H9 (cell line): ENCODE data around the gene WFDC12. TPM values are rescaled to one million over a fixed set of nuclear protein-coding genes. Genes with fewer than 3 reads are reported as not detected.

ENCODE experiments used
- DNase-seq: peaks from one replicate; pipeline ENCODE4 v3.0.0-alpha.2; 2017
- H2AFZ ChIP-seq: one replicate; pipeline ENCODE4 v1.6.1; 2013; ENCODE audit warnings: mild to moderate bottlenecking, low read length, control low read depth, moderate library complexity
- H2AK5ac ChIP-seq: 2 replicates; pipeline ENCODE4 v1.6.1; 2013; ENCODE audit warnings: low read length, control low read depth, mixed read lengths; ENCODE audit not compliant: insufficient read length
- H2BK120ac ChIP-seq: one replicate; pipeline ENCODE4 v1.6.1; 2013; ENCODE audit warnings: low read depth, mild to moderate bottlenecking, low read length, control low read depth, inconsistent platforms; ENCODE audit not compliant: poor library complexity, severe bottlenecking
- H2BK12ac ChIP-seq: 2 replicates; pipeline ENCODE4 v1.6.1; 2013; ENCODE audit warnings: low read length, control low read depth, mixed read lengths, low read depth; ENCODE audit not compliant: insufficient read length
- H2BK15ac ChIP-seq: 2 replicates; pipeline ENCODE4 v1.6.1; 2013; ENCODE audit warnings: low read depth, low read length, control low read depth
- H2BK20ac ChIP-seq: one replicate; pipeline ENCODE4 v1.6.1; 2013; ENCODE audit warnings: low read depth, mild to moderate bottlenecking, low read length, control low read depth, inconsistent platforms; ENCODE audit not compliant: poor library complexity, severe bottlenecking
- H2BK5ac ChIP-seq: 2 replicates; pipeline ENCODE4 v1.6.1; 2013; ENCODE audit warnings: low read length, control low read depth, mixed read lengths; ENCODE audit not compliant: insufficient read length
- H3K14ac ChIP-seq: 2 replicates; pipeline ENCODE4 v1.6.1; 2013; ENCODE audit warnings: low read length, control low read depth; ENCODE audit not compliant: insufficient read depth
- H3K18ac ChIP-seq: 2 replicates; pipeline ENCODE4 v1.6.1; 2013; ENCODE audit warnings: low read depth, mild to moderate bottlenecking, mixed read lengths, low read length, control low read depth; ENCODE audit not compliant: insufficient read length
- H3K23ac ChIP-seq: 2 replicates; pipeline ENCODE4 v1.6.1; 2013; ENCODE audit warnings: low read length, control low read depth, mixed read lengths, low read depth; ENCODE audit not compliant: insufficient read length
- H3K23me2 ChIP-seq: 2 replicates; pipeline ENCODE4 v1.6.1; 2013; ENCODE audit warnings: low read depth, mild to moderate bottlenecking, mixed read lengths, low read length, control low read depth; ENCODE audit not compliant: insufficient read length, poor library complexity, severe bottlenecking
- H3K27ac ChIP-seq: 2 replicates; pipeline ENCODE4 v1.5.1; 2013; ENCODE audit warnings: low read length, control low read depth, mixed read lengths, low read depth; ENCODE audit not compliant: insufficient read length
- H3K27me3 ChIP-seq: 2 replicates; pipeline ENCODE4 v1.6.1; 2013; ENCODE audit warnings: low read length, control low read depth, inconsistent platforms; ENCODE audit not compliant: insufficient read depth
- H3K4ac ChIP-seq: 2 replicates; pipeline ENCODE4 v1.6.1; 2013; ENCODE audit warnings: low read depth, mild to moderate bottlenecking, control low read depth, inconsistent platforms, low read length, moderate library complexity
- H3K4me1 ChIP-seq: 2 replicates; pipeline ENCODE4 v1.6.1; 2013; ENCODE audit warnings: low read length, control low read depth, inconsistent platforms; ENCODE audit not compliant: insufficient read depth
- H3K4me2 ChIP-seq: 2 replicates; pipeline ENCODE4 v1.6.1; 2013; ENCODE audit warnings: low read length, control low read depth, mixed read lengths; ENCODE audit not compliant: insufficient read length, insufficient read depth
- H3K56ac ChIP-seq: 2 replicates; pipeline ENCODE4 v1.6.1; 2013; ENCODE audit warnings: low read depth, mild to moderate bottlenecking, mixed read lengths, low read length, control low read depth; ENCODE audit not compliant: insufficient read length
- H3K79me1 ChIP-seq: 2 replicates; pipeline ENCODE4 v1.6.1; 2013; ENCODE audit warnings: low read depth, mild to moderate bottlenecking, moderate library complexity, low read length, control low read depth, inconsistent platforms; ENCODE audit not compliant: insufficient read depth, poor library complexity, severe bottlenecking
- H3K79me2 ChIP-seq: 2 replicates; pipeline ENCODE4 v1.6.1; 2013; ENCODE audit warnings: low read length, control low read depth, inconsistent platforms; ENCODE audit not compliant: insufficient read depth
- H3K9ac ChIP-seq: 2 replicates; pipeline ENCODE4 v1.6.1; 2013; ENCODE audit warnings: low read length, control low read depth, mixed read lengths; ENCODE audit not compliant: insufficient read length; ENCODE audit errors: extremely low read depth
- H3K9me3 ChIP-seq: one replicate; pipeline ENCODE4 v1.6.1; 2013; ENCODE audit warnings: low read depth, low read length, inconsistent platforms; ENCODE audit not compliant: control insufficient read depth
- H3T11ph ChIP-seq: one replicate; pipeline ENCODE4 v1.6.1; 2013; ENCODE audit warnings: mild to moderate bottlenecking, low read length, control low read depth, inconsistent platforms
- H4K20me1 ChIP-seq: one replicate; pipeline ENCODE4 v1.6.1; 2013; ENCODE audit not compliant: control insufficient read depth, insufficient read length, insufficient read depth
- H4K5ac ChIP-seq: 2 replicates; pipeline ENCODE4 v1.6.1; 2013; ENCODE audit warnings: low read depth, mild to moderate bottlenecking, mixed read lengths, low read length, control low read depth; ENCODE audit not compliant: insufficient read length
- H4K8ac ChIP-seq: replicated peaks from 2 replicates; pipeline ENCODE4 v1.6.1; 2013; ENCODE audit warnings: low read length, control low read depth, mixed read lengths, low read depth; ENCODE audit not compliant: insufficient read length
- H4K91ac ChIP-seq: 2 replicates; pipeline ENCODE4 v1.6.1; 2013; ENCODE audit warnings: low read depth, mild to moderate bottlenecking, moderate library complexity, mixed read lengths, low read length, control low read depth; ENCODE audit not compliant: insufficient read length
- H3K27ac Mint-ChIP-seq, 3 experiments: 2 replicates in 2 of 3; 3 replicates in 1 of 3; pipeline ENCODE4 v1.8.0; 2020 to 2021; ENCODE audit warnings: mixed read lengths in 3 of 3, mild to moderate bottlenecking in 1 of 3, moderate library complexity in 1 of 3
- H3K27me3 Mint-ChIP-seq: 2 replicates; pipeline ENCODE4 v1.8.0; 2021; ENCODE audit warnings: low read depth, mild to moderate bottlenecking, moderate library complexity, mixed read lengths
- H3K36me3 Mint-ChIP-seq, 3 experiments: 2 replicates in 2 of 3; 3 replicates in 1 of 3; pipeline ENCODE4 v1.8.0; 2020 to 2021; ENCODE audit warnings: low read depth in 3 of 3, mixed read lengths in 3 of 3; ENCODE audit not compliant: insufficient read depth in 1 of 3
- H3K4me1 Mint-ChIP-seq, 2 experiments: 2 replicates each; pipeline ENCODE4 v1.8.0; 2020; ENCODE audit warnings: mixed read lengths in 2 of 2
- H3K4me3 Mint-ChIP-seq, 2 experiments: 2 replicates in 1 of 2; 3 replicates in 1 of 2; pipeline ENCODE4 v1.8.0; 2020 to 2021; ENCODE audit warnings: mild to moderate bottlenecking in 2 of 2, mixed read lengths in 2 of 2, moderate library complexity in 1 of 2
- H3K9me3 Mint-ChIP-seq, 2 experiments: 2 replicates in 1 of 2; 3 replicates in 1 of 2; pipeline ENCODE4 v1.8.0; 2020; ENCODE audit warnings: mild to moderate bottlenecking in 2 of 2, mixed read lengths in 2 of 2, moderate library complexity in 1 of 2
- WGBS: extraction: QIAGEN DNeasy Blood & Tissue Kit; methylation state at CpG from one replicate; pipeline ENCODE4 v1.1.7; 2013; ENCODE audit warnings: missing lambda C conversion rate, low lambda C conversion rate, mixed read lengths; ENCODE audit not compliant: insufficient read length; ENCODE audit errors: extremely low coverage; 5-methylcytosine and 5-hydroxymethylcytosine counted together
- total RNA-seq: library from RNA; stranded (reverse); gene quantifications from 2 replicates; pipeline ENCODE4 v1.2.1, GENCODE V29; 2021
- TF ChIP-seq, protein P1 (sequence below): fragments of 200-600 bp; sonication (generic); conservative IDR thresholded peaks from 3 replicates; pipeline ENCODE4 v1.8.0; 2021; ENCODE audit warnings: antibody characterized with exemption, mild to moderate bottlenecking

Gene WFDC12
- total RNA-seq, 1 experiment from 2014 or later = not detected

DNA sequence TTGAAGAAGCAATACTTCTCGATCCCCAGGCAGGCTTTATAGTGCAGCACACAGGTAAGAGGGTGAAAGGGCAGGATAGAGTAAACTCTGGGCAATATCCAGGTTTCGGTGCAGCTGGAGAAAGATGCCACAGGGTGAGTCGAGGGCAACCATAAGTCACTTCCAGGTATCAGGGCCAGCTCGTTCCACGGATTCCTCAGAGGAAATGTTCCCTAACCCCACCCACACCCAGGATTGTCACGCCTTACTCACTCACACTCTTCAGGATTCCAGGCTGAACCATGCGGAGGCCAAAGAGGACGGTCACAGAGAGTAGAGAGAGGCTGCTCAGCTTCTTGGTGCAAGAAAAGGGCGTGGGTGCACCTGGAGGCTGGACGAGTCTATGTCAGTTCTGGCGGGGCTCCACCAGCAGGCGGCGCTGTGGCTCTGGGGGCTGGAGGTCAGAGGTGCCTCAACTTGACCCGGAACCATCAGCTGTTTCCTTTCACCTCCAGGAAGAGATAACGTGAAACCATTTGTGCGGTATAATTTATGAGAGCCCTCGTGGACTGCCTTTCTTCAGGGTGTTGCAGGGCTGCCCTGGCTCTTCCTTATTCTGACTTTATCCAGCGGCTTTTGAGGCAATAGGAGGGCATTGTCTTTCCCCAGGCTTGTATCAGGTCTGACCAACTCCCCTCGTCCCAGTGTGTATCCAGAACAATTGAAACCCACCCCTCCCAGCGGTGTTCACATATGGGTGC lies 14.5 kb upstream of the WFDC12 start:
- H3K9me3 ChIP-seq = no peaks in the 10 kb centered on the region
- H2AFZ ChIP-seq = peak overlapping the region; percentile 75
- peak; percentile 84 for DNase-seq
- H3K23me2 ChIP-seq = no peaks in the 10 kb centered on the region
- H4K91ac ChIP-seq = no peak overlapping the region
- Mint-ChIP-seq H3K4me1 (no peaks in the 10 kb centered on the region), H3K36me3 (no peaks in the 10 kb centered on the region), H3K9me3 (no peaks in the 10 kb centered on the region), H3K27me3 (peaks cover 17% of the 10 kb centered on the region), H3K27ac (no peak overlapping the region), H3K4me3 (no peak overlapping the region)
- no peaks in the 10 kb centered on the region for H4K20me1 ChIP-seq
- no peaks in the 10 kb centered on the region for H3K79me2 ChIP-seq
- no peak overlapping the region for H3K27ac ChIP-seq
- H2BK120ac ChIP-seq = no peak overlapping the region
- no peak overlapping the region for H3K4me2 ChIP-seq
- no peak overlapping the region for H4K8ac ChIP-seq
- H3K56ac ChIP-seq = no peak overlapping the region
- no peak overlapping the region for H2BK20ac ChIP-seq
- H3T11ph ChIP-seq = no peak overlapping the region
- TF ChIP-seq, protein P1, sequence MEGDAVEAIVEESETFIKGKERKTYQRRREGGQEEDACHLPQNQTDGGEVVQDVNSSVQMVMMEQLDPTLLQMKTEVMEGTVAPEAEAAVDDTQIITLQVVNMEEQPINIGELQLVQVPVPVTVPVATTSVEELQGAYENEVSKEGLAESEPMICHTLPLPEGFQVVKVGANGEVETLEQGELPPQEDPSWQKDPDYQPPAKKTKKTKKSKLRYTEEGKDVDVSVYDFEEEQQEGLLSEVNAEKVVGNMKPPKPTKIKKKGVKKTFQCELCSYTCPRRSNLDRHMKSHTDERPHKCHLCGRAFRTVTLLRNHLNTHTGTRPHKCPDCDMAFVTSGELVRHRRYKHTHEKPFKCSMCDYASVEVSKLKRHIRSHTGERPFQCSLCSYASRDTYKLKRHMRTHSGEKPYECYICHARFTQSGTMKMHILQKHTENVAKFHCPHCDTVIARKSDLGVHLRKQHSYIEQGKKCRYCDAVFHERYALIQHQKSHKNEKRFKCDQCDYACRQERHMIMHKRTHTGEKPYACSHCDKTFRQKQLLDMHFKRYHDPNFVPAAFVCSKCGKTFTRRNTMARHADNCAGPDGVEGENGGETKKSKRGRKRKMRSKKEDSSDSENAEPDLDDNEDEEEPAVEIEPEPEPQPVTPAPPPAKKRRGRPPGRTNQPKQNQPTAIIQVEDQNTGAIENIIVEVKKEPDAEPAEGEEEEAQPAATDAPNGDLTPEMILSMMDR = peak; percentile 97
- WGBS = no CpG with 5 or more reads among the region's 20 CpGs
- H2BK5ac ChIP-seq = no peak overlapping the region
- no peak overlapping the region for H3K23ac ChIP-seq
- H3K9ac ChIP-seq = no peak overlapping the region
- H4K5ac ChIP-seq = no peak overlapping the region
- no peak overlapping the region for H2BK12ac ChIP-seq
- H3K4me1 ChIP-seq = no peaks in the 10 kb centered on the region
- no peak overlapping the region for H3K4ac ChIP-seq
- no peak overlapping the region for H3K14ac ChIP-seq
- H3K27me3 ChIP-seq = no peaks in the 10 kb centered on the region
- H2AK5ac ChIP-seq = no peak overlapping the region
- no peak overlapping the region for H2BK15ac ChIP-seq
- no peaks in the 10 kb centered on the region for H3K79me1 ChIP-seq
- no peak overlapping the region for H3K18ac ChIP-seq
